ENCODE measurements around the gene SATB2. TPM values are rescaled to one million over a fixed set of nuclear protein-coding genes. Genes with fewer than 3 reads are reported as not detected.

The SATB2 gene
- total RNA-seq, 1 experiment from 2014 or later = 13.8 TPM

GRCh38 chr2:199307461-199307860 is 150.3 kb downstream of the SATB2 start:
- DNase-seq (ENCODE audit: low read depth, low spot score) (no peak), ATAC-seq (no peak)
- no peaks in the 10 kb centered on the region for H3K4me1 ChIP-seq (ENCODE audit: control insufficient read depth in 1 of 2, insufficient read depth in 2 of 2, low read length in 2 of 2)
- H3K4me3 ChIP-seq (replicated peaks in 1 of 2; ENCODE audit: low read depth in 1 of 2, low read length in 2 of 2) = no peak overlapping the region
- POLR2A ChIA-PET = no interaction called here
- no peak overlapping the region for H3K9ac ChIP-seq (ENCODE audit: low read length)
- no peaks in the 10 kb centered on the region; the same call in 1 of the 2 replicates for H4K20me1 ChIP-seq (ENCODE audit: insufficient read depth)
- no peaks in the 10 kb centered on the region for H3K79me2 ChIP-seq (ENCODE audit: insufficient read depth, low read length)
- CTCF ChIA-PET = no interaction called here
- no peak for TF ChIP-seq MAX (IDR thresholded peaks at IDR 0.05)
- TF ChIP-seq RAD21 (IDR thresholded peaks at IDR 0.05; ENCODE audit: low read depth) = no peak
- TF ChIP-seq YY1 (IDR thresholded peaks at IDR 0.05; ENCODE audit: extremely low read depth, insufficient replicate concordance, low read depth, low read length) = no peak
- TF ChIP-seq ZNF274 (IDR thresholded peaks at IDR 0.05; ENCODE audit: low read depth, low read length) = no peak
- TF ChIP-seq REST (IDR thresholded peaks at IDR 0.05; ENCODE audit: low read depth) = no peak
- TF ChIP-seq CEBPB (IDR thresholded peaks at IDR 0.05; ENCODE audit: low read depth) = no peak
- TF ChIP-seq EGR1 (IDR thresholded peaks at IDR 0.05; ENCODE audit: low read depth) = no peak
- no peak for TF ChIP-seq ATF3 (IDR thresholded peaks at IDR 0.05)
- no peak for TF ChIP-seq JUND (IDR thresholded peaks at IDR 0.05)
- TF ChIP-seq SRF (IDR thresholded peaks at IDR 0.05; ENCODE audit: low read depth) = no peak
- no peak for TF ChIP-seq POLR2AphosphoS5 (IDR thresholded peaks at IDR 0.05; ENCODE audit: low read depth, low read length)
- no peak for TF ChIP-seq ZFX (IDR thresholded peaks at IDR 0.05)
- no peak for TF ChIP-seq TCF7L2 (IDR thresholded peaks at IDR 0.05; ENCODE audit: borderline replicate concordance, extremely low read depth, insufficient read depth, insufficient read length)
- TF ChIP-seq SP1 (IDR thresholded peaks at IDR 0.05; ENCODE audit: low read depth) = no peak
- TF ChIP-seq EZH2 (IDR thresholded peaks at IDR 0.05) = no peak
- no peak for TF ChIP-seq FOSL1 (IDR thresholded peaks at IDR 0.05; ENCODE audit: low read depth)
- TF ChIP-seq CTCF (IDR thresholded peaks at IDR 0.05 in 2 of 3, conservative IDR thresholded peaks at IDR 0.05 in 1 of 3; ENCODE audit: borderline replicate concordance in 1 of 3, insufficient read depth in 1 of 3, low read depth in 2 of 3, low read length in 2 of 3) = no peak
- H3K36me3 ChIP-seq (ENCODE audit: control insufficient read depth in 1 of 2, insufficient read depth in 2 of 2, low read length in 2 of 2) = peaks cover 4 to 5% of the 10 kb centered on the region in 2 experiments; a peak in 2 of 4 replicates
- H2AFZ ChIP-seq (ENCODE audit: low read depth, low read length, poor library complexity, severe bottlenecking) = no peak overlapping the region
- no peaks in the 10 kb centered on the region for H3K9me3 ChIP-seq (ENCODE audit: control insufficient read depth in 1 of 2, insufficient read depth in 1 of 2, low read depth in 1 of 2, low read length in 2 of 2)
- RAD21 ChIA-PET (ENCODE audit: low non-redundant PET in 1 of 2, low total read pairs in 2 of 2, uncharacterized antibody in 2 of 2, unreplicated experiment in 2 of 2) = no interaction called here
- H3K4me2 ChIP-seq (ENCODE audit: low read length) = no peak overlapping the region
- BruUV-seq (replicated peaks) = no TSS peak
- no peaks in the 10 kb centered on the region for H3K27me3 ChIP-seq (ENCODE audit: insufficient read depth, low read length)
- intact Hi-C loops (cut with micrococcal nuclease) = no loop called here
- H3K27ac ChIP-seq (ENCODE audit: low read depth, low read length) = no peak overlapping the region
- no peaks in the 10 kb centered on the region for H3K9me2 ChIP-seq (ENCODE audit: insufficient read depth)

Measured in HCT116 (cell line).